ENCODE measurements around the gene CLDN9.
"Not testable (repeated sequence)": the region's sequence is repeated elsewhere in the genome, so short reads cannot be mapped to it uniquely, and the experiment has no call there.

CLDN9 gene

DNA sequence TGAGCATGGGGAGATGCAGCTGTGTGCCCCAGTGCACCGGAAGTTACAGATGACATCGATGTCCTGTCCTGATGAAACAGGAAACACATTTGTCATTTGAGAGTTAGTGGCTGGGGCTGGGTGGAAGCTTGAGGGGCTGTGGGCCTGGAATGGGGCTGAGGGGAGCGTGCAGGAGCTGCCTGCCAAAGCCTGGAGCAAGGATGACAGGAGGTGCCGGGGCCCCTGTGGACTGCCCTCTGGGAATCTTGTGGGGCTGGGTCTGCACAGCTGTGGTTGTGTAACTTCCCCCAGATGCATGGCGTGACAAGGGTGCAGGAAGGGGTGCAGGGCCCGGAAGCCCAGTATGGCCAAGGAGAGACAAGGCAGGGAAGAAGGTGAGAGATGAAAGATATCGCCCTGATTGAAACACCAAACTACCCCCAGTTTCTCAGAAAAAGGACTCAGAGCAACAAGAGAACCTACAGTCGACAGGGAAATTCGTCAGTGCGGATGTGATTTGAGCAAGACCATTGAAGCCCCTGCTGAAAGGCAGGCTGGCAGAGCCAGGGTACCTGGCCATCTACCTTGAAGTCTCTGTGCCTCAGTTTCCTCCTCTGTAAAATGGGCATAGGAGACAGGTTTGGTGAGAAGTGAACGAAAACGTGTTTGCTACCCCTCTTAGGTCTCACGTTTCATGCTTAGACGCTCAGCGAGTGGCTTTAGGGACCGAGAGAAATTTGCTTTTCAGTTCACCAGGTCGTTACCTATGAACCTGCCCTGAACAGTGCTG lies 42.4 kb downstream of the CLDN9 start:
- WGBS = 88% methylated on average over 16 of the region's 17 CpGs

DNA sequence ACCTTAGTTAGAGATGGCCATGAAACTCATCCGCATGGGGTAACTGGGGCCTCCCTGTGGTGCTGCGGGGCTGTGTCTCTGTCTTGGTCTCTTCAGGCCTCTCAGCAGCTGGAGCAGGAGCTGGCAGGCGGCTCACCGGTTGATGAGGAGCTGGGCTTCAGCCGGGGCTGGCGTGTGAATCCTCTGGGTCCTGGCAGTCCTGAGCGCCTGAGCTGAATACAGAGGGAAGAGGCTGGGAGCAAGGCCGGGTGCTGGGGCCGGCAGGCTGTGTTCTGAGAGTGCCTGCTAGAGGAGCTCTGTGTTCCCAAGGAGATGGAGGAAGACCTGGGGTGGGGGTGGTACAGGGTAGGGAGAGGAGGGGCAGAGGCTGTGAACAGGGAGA lies 43.0 kb downstream of the CLDN9 start:
- H3K4ac ChIP-seq (ENCODE audit: low read depth in 1 of 2, low read length in 2 of 2); H3K4me2 ChIP-seq (ENCODE audit: low read length, poor library complexity, severe bottlenecking); H2BK12ac ChIP-seq (ENCODE audit: low read length in 2 of 2); H3K9ac ChIP-seq (ENCODE audit: low read length); H2BK5ac ChIP-seq (ENCODE audit: low read depth, low read length, poor library complexity, severe bottlenecking); DNase-seq; H3K23ac ChIP-seq (ENCODE audit: low read length in 2 of 2); H4K91ac ChIP-seq (ENCODE audit: low read length); H2AFZ ChIP-seq (ENCODE audit: low read depth, low read length); H3K79me1 ChIP-seq (replicated peaks; ENCODE audit: low read length, poor library complexity, severe bottlenecking); H3K18ac ChIP-seq (ENCODE audit: low read depth in 1 of 2, low read length in 2 of 2); H2BK15ac ChIP-seq (ENCODE audit: low read depth, poor library complexity, severe bottlenecking); H3K4me3 ChIP-seq (ENCODE audit: insufficient read depth in 1 of 2, low read depth in 1 of 2, low read length in 2 of 2); H3K14ac ChIP-seq (ENCODE audit: low read length in 2 of 2); H3K9me3 ChIP-seq (ENCODE audit: control insufficient read depth, low read length); H3K27ac ChIP-seq (ENCODE audit: low read length, poor library complexity, severe bottlenecking); H4K8ac ChIP-seq (ENCODE audit: low read length); H2AK5ac ChIP-seq (ENCODE audit: low read length, severe bottlenecking); H2BK120ac ChIP-seq (ENCODE audit: low read depth, low read length): not testable (repeated sequence)
- peaks cover 17% of the 10 kb centered on the region for H3K4me1 ChIP-seq (ENCODE audit: control insufficient read depth, insufficient read depth, low read depth, low read length)
- H3K36me3 ChIP-seq (ENCODE audit: control insufficient read depth in 1 of 2, insufficient read depth in 2 of 2, low read depth in 1 of 2, low read length in 2 of 2) = peaks cover 0 to 15% of the 10 kb centered on the region in 2 experiments
- peaks cover 10 to 11% of the 10 kb centered on the region in 2 experiments for H3K27me3 ChIP-seq (ENCODE audit: control insufficient read depth in 1 of 2, insufficient read depth in 1 of 2, low read length in 2 of 2)
- WGBS = 79% methylated on average over 9 of the region's 9 CpGs

More for the DNA sequence above, 42.4 kb downstream of the CLDN9 start:
- Histone ChIP-seq H3K4me2 (ENCODE audit: low read length, poor library complexity, severe bottlenecking) (no peak overlapping the region), H3K36me3 (ENCODE audit: control insufficient read depth in 1 of 2, insufficient read depth in 2 of 2, low read depth in 1 of 2, low read length in 2 of 2) (peaks cover 0 to 15% of the 10 kb centered on the region in 2 experiments), H3K4ac (ENCODE audit: low read depth in 1 of 2, low read length in 2 of 2) (no peak overlapping the region), H2BK15ac (ENCODE audit: low read depth, poor library complexity, severe bottlenecking) (no peak overlapping the region), H3K9me3 (ENCODE audit: control insufficient read depth, low read length) (no peaks in the 10 kb centered on the region), H3K27ac (ENCODE audit: low read length, poor library complexity, severe bottlenecking) (no peak overlapping the region), H2AK5ac (ENCODE audit: low read length, severe bottlenecking) (no peak overlapping the region), H2BK120ac (ENCODE audit: low read depth, low read length) (no peak overlapping the region), H2AFZ (ENCODE audit: low read depth, low read length) (no peak overlapping the region), H3K4me3 (ENCODE audit: insufficient read depth in 1 of 2, low read depth in 1 of 2, low read length in 2 of 2) (no peak overlapping the region), H3K9ac (ENCODE audit: low read length) (no peak overlapping the region), H4K8ac (ENCODE audit: low read length) (no peak overlapping the region), H3K79me1 (replicated peaks; ENCODE audit: low read length, poor library complexity, severe bottlenecking) (no peaks in the 10 kb centered on the region), H3K18ac (ENCODE audit: low read depth in 1 of 2, low read length in 2 of 2) (no peak overlapping the region), H2BK12ac (ENCODE audit: low read length in 2 of 2) (no peak overlapping the region), H3K4me1 (ENCODE audit: control insufficient read depth, insufficient read depth, low read depth, low read length) (peaks cover 15% of the 10 kb centered on the region), H4K91ac (ENCODE audit: low read length) (no peak overlapping the region), H3K23ac (ENCODE audit: low read length in 2 of 2) (no peak overlapping the region), H3K14ac (ENCODE audit: low read length in 2 of 2) (no peak overlapping the region), H2BK5ac (ENCODE audit: low read depth, low read length, poor library complexity, severe bottlenecking) (no peak overlapping the region), H3K27me3 (ENCODE audit: control insufficient read depth in 1 of 2, insufficient read depth in 1 of 2, low read length in 2 of 2) (peaks cover 16% of the 10 kb centered on the region in 2 experiments)
- no peak for DNase-seq

- WGBS = 90% methylated on average over 14 of the region's 19 CpGs
Observed at GRCh38 chr16:3056336-3057180, 43.8 kb downstream of the CLDN9 start.

More at GRCh38 chr16:3056336-3057180, 43.8 kb downstream of the CLDN9 start:
- Histone ChIP-seq H3K27me3 (ENCODE audit: control insufficient read depth in 1 of 2, insufficient read depth in 1 of 2, low read length in 2 of 2) (peaks cover 2% of the 10 kb centered on the region in 2 experiments), H3K9ac (ENCODE audit: low read length) (no peak overlapping the region), H4K91ac (ENCODE audit: low read length) (no peak overlapping the region), H3K23ac (ENCODE audit: low read length in 2 of 2) (no peak overlapping the region), H2BK12ac (ENCODE audit: low read length in 2 of 2) (no peak overlapping the region), H3K4me2 (ENCODE audit: low read length, poor library complexity, severe bottlenecking) (no peak overlapping the region), H2BK5ac (ENCODE audit: low read depth, low read length, poor library complexity, severe bottlenecking) (no peak overlapping the region), H2BK15ac (ENCODE audit: low read depth, poor library complexity, severe bottlenecking) (no peak overlapping the region), H2AK5ac (ENCODE audit: low read length, severe bottlenecking) (no peak overlapping the region), H3K4ac (ENCODE audit: low read depth in 1 of 2, low read length in 2 of 2) (no peak overlapping the region), H3K36me3 (ENCODE audit: control insufficient read depth in 1 of 2, insufficient read depth in 2 of 2, low read depth in 1 of 2, low read length in 2 of 2) (peaks cover 0 to 15% of the 10 kb centered on the region in 2 experiments), H3K79me1 (replicated peaks; ENCODE audit: low read length, poor library complexity, severe bottlenecking) (no peaks in the 10 kb centered on the region), H3K18ac (ENCODE audit: low read depth in 1 of 2, low read length in 2 of 2) (no peak overlapping the region), H2BK120ac (ENCODE audit: low read depth, low read length) (no peak overlapping the region), H2AFZ (ENCODE audit: low read depth, low read length) (no peak overlapping the region), H3K4me3 (ENCODE audit: insufficient read depth in 1 of 2, low read depth in 1 of 2, low read length in 2 of 2) (no peak overlapping the region), H4K8ac (ENCODE audit: low read length) (no peak overlapping the region), H3K27ac (ENCODE audit: low read length, poor library complexity, severe bottlenecking) (no peak overlapping the region), H3K4me1 (ENCODE audit: control insufficient read depth, insufficient read depth, low read depth, low read length) (peaks cover 17% of the 10 kb centered on the region), H3K9me3 (ENCODE audit: control insufficient read depth, low read length) (no peaks in the 10 kb centered on the region), H3K14ac (ENCODE audit: low read length in 2 of 2) (no peak overlapping the region)
- DNase-seq = no peak
